Measurements from ENCODE around the gene TMEM11. TPM values are rescaled to one million over a fixed set of nuclear protein-coding genes. Genes with fewer than 3 reads are reported as not detected.

Gene TMEM11
- total RNA-seq, 1 donor from 2014 or later = 35.6 TPM

DNA sequence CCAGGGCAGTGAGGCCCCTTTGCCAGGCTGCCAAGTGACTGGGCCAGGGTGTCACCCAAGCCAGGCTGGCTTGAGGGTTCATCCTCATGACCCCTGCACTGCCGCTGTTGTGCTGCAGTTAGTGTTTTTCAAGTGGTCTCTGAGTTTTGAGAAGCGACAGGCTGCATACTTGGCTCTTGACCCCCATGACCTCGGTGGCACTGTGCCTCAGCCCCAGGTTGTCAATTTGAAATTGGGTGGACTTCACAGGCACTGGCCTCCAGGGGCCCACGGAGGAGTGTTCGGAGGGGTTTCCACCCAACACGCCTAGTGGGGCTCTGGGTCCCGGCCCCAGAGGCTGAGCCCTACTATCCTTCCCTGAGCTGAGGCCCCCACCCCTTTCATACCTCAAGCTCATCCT lies 44.5 kb downstream of the TMEM11 start:
- no peak overlapping the region for H3K27ac Mint-ChIP-seq
- intact Hi-C loops (cut with micrococcal nuclease) = no loop called here

DNA sequence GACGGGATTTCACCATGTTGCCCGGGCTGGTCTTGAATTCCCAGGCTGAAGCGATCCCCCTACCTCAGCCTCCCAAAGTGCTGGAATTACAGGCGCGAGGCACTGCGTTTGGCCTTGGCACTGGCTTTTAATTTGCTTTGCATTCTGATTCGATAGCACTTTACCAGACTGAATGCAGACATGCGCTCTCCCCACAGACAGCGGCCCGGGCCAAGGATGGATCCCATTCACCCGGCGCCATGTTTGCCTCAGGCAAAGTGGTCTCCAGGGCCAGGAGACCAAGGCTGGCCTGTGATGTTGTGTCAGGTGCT lies 45.5 kb downstream of the TMEM11 start:
- H3K9me3 Mint-ChIP-seq = no peaks in the 10 kb centered on the region
- H3K4me1 Mint-ChIP-seq (ENCODE audit: low read depth) = peaks cover 19% of the 10 kb centered on the region
- H3K36me3 Mint-ChIP-seq (ENCODE audit: low read depth) = peaks cover 5% of the 10 kb centered on the region
- no peak overlapping the region for H3K27ac Mint-ChIP-seq
- no peak overlapping the region for H3K4me3 Mint-ChIP-seq
- no peak for DNase-seq (ENCODE audit: low spot score)
- intact Hi-C loops (cut with micrococcal nuclease) = no loop called here
- H3K27me3 Mint-ChIP-seq (ENCODE audit: insufficient read depth) = no peaks in the 10 kb centered on the region

More for the DNA sequence above, 44.5 kb downstream of the TMEM11 start:
- no peaks in the 10 kb centered on the region for H3K9me3 Mint-ChIP-seq
- H3K4me1 Mint-ChIP-seq (ENCODE audit: low read depth) = peaks cover 19% of the 10 kb centered on the region
- DNase-seq (ENCODE audit: low spot score) = no peak
- no peak overlapping the region for H3K4me3 Mint-ChIP-seq
- H3K27me3 Mint-ChIP-seq (ENCODE audit: insufficient read depth) = no peaks in the 10 kb centered on the region
- peaks cover 7% of the 10 kb centered on the region for H3K36me3 Mint-ChIP-seq (ENCODE audit: low read depth)

DNA sequence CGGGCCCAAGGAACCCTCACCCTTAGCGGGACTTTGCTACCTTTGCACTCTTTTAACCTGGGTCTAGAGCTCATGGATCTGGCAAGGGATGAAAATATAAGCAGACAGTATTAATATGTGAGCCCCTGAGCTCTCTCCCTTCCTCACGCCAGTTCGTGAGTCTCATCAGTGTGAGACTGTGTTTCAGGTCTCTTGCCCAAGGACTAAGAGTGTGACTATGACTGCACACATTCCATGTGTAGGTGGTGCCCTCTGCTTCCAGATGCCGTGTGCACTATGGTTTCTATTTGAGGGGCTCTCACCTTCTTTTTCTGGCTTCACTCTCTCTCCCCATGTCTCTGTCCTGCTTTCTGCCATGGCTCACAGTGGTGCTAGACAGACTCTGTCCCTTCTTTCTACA lies 46.7 kb downstream of the TMEM11 start:
- intact Hi-C loops (cut with micrococcal nuclease) = no loop called here
- Mint-ChIP-seq H3K27me3 (ENCODE audit: insufficient read depth) (no peaks in the 10 kb centered on the region), H3K4me1 (ENCODE audit: low read depth) (peaks cover 19% of the 10 kb centered on the region), H3K4me3 (no peak overlapping the region), H3K9me3 (no peaks in the 10 kb centered on the region), H3K36me3 (ENCODE audit: low read depth) (peaks cover 1% of the 10 kb centered on the region), H3K27ac (no peak overlapping the region)
- DNase-seq (ENCODE audit: low spot score) = no peak

DNA sequence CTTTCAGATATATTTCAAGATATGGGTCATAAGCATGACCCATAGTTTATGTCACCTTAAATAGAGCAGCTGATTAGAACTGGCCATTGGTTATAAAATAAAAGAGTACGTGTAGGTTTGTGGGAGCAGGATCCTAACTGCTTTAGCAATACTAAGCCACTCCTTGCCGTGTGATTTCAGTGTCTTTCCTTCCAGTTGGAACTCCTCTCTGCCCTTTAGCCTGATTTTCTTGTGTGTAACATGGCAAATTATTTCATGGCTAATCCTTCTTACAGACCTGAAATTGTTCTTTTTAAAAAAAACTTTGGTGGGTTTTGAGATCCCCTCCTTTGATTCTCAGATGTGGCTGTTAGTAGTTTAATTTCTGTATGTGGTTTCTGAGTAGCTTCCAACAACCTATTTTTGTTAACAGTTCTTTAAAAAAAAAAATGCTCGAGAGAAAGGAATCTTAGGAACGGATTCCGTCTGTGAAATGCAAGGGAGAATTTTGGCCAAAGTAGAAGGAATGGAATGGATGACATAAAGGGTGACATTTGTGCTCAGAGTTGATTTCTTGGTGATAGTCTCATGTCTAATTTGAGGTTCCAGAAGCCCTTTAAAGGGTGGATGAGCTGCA lies 47.3 kb downstream of the TMEM11 start:
- no peaks in the 10 kb centered on the region for H3K36me3 Mint-ChIP-seq (ENCODE audit: low read depth)
- no peak for DNase-seq (ENCODE audit: low spot score)
- intact Hi-C loops (cut with micrococcal nuclease) = no loop called here
- H3K4me3 Mint-ChIP-seq = no peak overlapping the region
- no peaks in the 10 kb centered on the region for H3K27me3 Mint-ChIP-seq (ENCODE audit: insufficient read depth)
- H3K4me1 Mint-ChIP-seq (ENCODE audit: low read depth) = peaks cover 15% of the 10 kb centered on the region
- H3K9me3 Mint-ChIP-seq = no peaks in the 10 kb centered on the region
- no peak overlapping the region for H3K27ac Mint-ChIP-seq

DNA sequence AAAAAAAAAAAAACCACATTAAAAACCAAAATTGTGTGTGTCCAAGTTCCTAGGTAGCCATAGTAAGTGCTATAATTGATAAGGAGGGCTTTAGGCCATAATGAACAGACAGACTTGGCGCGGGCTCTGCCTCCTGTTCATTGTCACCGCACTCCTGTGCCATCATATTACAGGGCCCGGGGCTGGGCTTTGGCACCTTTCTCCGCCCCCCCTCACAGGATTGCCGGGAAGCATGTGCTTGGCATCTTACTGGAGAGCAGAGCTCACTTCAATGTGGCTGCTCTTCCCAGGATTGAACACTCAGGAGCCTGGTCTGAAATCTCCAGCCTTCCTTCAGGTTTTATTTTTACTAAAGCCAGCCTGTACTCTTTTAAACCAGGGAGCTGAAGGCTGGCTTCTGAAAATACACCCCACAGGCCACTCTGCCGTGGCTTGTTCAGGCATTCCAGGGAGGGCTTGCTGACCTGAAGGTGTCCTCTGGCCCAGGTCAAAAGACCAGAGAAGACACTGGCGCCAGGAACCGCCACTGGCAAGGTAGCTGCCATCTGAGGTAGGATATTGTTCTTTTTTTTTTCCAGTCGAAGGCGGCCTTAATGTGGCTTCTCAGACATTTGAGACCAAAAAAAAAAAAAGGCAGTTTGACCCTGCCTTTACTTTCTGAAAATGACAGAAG lies 47.9 kb downstream of the TMEM11 start:
- no peaks in the 10 kb centered on the region for H3K27me3 Mint-ChIP-seq (ENCODE audit: insufficient read depth)
- H3K4me1 Mint-ChIP-seq (ENCODE audit: low read depth) = peaks cover 10% of the 10 kb centered on the region
- DNase-seq (ENCODE audit: low spot score) = no peak
- H3K4me3 Mint-ChIP-seq = no peak overlapping the region
- intact Hi-C loops (cut with micrococcal nuclease) = no loop called here
- no peaks in the 10 kb centered on the region for H3K36me3 Mint-ChIP-seq (ENCODE audit: low read depth)
- no peak overlapping the region for H3K27ac Mint-ChIP-seq
- H3K9me3 Mint-ChIP-seq = no peaks in the 10 kb centered on the region

DNA sequence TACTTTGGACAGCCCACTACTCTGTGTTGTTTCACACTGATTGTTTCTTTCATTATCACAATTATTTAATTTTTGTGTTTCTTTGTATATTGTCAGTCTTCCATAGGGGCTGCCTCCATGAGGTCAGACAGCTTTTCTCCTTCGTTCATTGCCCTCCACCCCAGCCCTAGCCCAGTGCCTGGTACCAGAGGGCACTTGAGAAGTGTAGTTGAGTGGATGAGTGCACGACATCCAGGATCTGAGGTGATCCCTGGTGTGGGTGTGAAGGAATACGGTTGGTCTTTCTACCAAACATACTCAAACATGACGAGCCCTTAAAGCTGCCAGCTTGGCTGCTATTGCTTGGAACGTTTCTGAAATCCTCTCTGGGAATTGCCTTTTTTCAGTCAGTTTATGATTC lies 49.3 kb downstream of the TMEM11 start:
- Mint-ChIP-seq H3K4me3 (no peak overlapping the region), H3K27me3 (ENCODE audit: insufficient read depth) (no peaks in the 10 kb centered on the region), H3K36me3 (ENCODE audit: low read depth) (no peaks in the 10 kb centered on the region), H3K4me1 (ENCODE audit: low read depth) (no peaks in the 10 kb centered on the region), H3K27ac (no peak overlapping the region), H3K9me3 (no peaks in the 10 kb centered on the region)
- intact Hi-C loops (cut with micrococcal nuclease) = no loop called here
- no peak for DNase-seq (ENCODE audit: low spot score)

DNA sequence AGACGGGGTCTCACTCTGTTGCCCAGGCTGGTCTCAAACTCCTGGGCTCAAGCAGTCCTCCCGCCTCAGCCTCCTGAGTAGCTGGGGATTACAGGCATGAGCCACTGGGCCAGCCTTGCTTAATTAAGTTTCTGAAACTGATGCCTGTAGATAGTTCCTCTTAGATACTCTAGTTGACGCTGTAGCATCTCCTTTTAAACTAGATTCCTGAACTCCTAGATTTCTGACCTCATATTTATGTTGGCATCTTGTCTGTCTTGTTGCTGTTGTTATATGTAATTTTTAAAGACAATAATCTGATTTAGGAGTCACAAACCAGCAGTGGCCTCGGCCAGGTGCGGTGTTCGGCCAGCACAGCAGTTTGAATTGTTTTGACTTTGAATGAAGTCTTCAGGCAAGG lies 49.7 kb downstream of the TMEM11 start:
- H3K9me3 Mint-ChIP-seq = no peaks in the 10 kb centered on the region
- DNase-seq (ENCODE audit: low spot score) = no peak
- H3K27ac Mint-ChIP-seq = no peak overlapping the region
- intact Hi-C loops (cut with micrococcal nuclease) = no loop called here
- H3K36me3 Mint-ChIP-seq (ENCODE audit: low read depth) = no peaks in the 10 kb centered on the region
- H3K27me3 Mint-ChIP-seq (ENCODE audit: insufficient read depth) = no peaks in the 10 kb centered on the region
- no peaks in the 10 kb centered on the region for H3K4me1 Mint-ChIP-seq (ENCODE audit: low read depth)
- no peak overlapping the region for H3K4me3 Mint-ChIP-seq

DNA sequence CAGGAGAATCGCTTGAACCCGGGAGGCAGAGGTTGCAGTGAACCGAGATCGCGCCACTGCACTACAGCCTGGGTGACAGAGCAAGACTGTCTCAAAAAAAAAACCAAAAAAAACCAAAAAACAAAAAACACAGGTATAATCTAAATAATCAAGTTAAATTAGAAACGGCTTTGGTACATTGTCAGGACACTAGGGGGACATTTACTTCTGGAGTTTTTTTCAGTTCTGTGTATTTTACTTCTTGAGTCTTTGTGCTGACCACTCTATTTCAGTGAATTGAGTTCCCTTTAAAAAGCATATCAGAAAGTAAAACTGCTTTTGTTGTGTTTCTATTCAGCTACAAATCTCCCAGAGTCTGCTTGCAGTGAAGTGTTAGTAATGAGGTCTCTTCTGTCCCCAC lies 50.9 kb downstream of the TMEM11 start:
- Mint-ChIP-seq H3K4me3 (no peak overlapping the region), H3K9me3 (no peaks in the 10 kb centered on the region), H3K27me3 (ENCODE audit: insufficient read depth) (no peaks in the 10 kb centered on the region), H3K36me3 (ENCODE audit: low read depth) (peaks cover 1% of the 10 kb centered on the region), H3K27ac (no peak overlapping the region), H3K4me1 (ENCODE audit: low read depth) (no peaks in the 10 kb centered on the region)
- intact Hi-C loops (cut with micrococcal nuclease) = no loop called here
- DNase-seq (ENCODE audit: low spot score) = no peak

DNA sequence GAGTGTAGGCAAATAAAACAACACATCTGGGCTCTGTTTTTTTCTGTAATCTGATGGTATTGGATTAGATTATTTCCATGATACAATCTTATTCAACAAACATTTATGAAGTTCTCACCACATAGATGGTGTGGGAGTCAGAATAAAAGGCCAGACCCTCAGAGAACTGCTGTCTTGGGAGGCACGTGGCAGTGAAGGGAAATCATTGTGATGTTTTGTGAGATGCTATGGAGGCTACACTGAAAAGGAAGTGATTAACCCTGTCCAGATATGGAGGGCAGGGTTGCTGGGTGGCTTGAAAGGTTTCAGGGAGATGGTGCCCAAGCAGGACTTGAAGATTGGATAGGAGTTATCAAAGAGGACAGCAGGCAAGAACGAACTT lies 51.6 kb downstream of the TMEM11 start:
- Mint-ChIP-seq H3K4me3 (no peak overlapping the region), H3K9me3 (no peaks in the 10 kb centered on the region), H3K27me3 (ENCODE audit: insufficient read depth) (no peaks in the 10 kb centered on the region), H3K36me3 (ENCODE audit: low read depth) (peaks cover 1% of the 10 kb centered on the region), H3K27ac (no peak overlapping the region), H3K4me1 (ENCODE audit: low read depth) (no peaks in the 10 kb centered on the region)
- DNase-seq (ENCODE audit: low spot score) = no peak
- intact Hi-C loops (cut with micrococcal nuclease) = no loop called here

DNA sequence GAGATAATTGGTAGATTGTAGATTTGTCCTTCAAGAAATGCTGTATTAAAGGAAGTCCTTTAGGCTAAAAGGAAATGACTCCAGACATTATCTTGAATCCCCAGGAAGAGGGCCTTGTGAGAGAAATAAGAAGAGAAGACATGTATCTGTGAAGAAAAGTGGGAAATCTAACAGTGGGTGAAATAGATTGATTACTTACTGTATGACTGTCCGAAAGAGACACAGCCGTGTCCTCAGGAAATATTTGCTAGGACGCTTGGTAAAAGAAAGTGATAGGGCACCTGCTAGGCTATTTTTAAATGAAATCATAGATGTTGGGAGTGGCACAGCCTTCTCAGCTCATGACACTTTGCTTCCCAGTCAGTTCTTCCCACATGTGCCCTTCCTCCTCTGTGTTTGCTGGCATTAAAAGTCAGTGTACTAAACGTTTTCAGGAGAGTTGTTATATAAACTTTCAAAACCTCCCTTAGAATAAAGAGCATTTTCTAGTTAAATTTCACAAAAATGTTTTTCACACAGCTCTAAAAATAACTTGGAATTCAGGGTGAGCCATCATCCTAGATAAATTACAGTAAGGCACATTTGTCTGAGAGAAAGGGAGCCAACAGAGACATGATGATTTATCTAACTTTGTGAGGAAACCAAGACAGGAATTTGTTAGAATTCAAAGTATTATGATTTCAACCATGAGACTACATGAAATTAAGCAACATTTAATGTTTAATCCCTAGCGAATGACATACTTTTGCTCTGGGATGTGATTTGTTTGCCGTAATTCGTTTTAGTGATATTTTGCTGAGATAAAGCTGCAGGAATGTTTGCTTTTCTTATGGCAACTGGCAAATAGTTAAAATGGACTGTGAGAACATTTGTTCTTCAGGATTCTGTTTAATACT lies 52.2 kb downstream of the TMEM11 start:
- Mint-ChIP-seq H3K36me3 (ENCODE audit: low read depth) (peaks cover 1% of the 10 kb centered on the region), H3K4me1 (ENCODE audit: low read depth) (no peaks in the 10 kb centered on the region), H3K27me3 (ENCODE audit: insufficient read depth) (no peaks in the 10 kb centered on the region), H3K27ac (no peak overlapping the region), H3K4me3 (no peak overlapping the region), H3K9me3 (no peaks in the 10 kb centered on the region)
- DNase-seq (ENCODE audit: low spot score) = no peak
- intact Hi-C loops (cut with micrococcal nuclease) = no loop called here

DNA sequence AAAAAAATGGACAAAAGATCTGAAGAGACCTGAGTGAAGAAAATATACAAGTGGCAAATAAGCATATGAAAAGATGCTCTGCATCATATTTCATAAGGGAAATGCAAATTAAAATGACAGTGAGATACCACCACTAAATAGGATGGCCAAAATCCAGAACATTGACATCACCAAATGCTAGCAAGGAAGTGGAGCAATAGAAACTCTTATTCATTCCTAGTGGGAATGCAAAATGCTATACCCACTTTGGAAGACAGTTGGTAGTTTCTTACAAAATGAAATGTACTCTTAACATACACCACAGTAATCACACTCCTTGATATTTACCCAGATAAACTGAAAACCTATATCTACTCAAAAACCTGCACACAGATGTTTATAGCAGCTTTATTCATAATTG lies 53.6 kb downstream of the TMEM11 start:
- H3K27ac Mint-ChIP-seq = no peak overlapping the region
- H3K36me3 Mint-ChIP-seq (ENCODE audit: low read depth) = peaks cover 1% of the 10 kb centered on the region
- no peaks in the 10 kb centered on the region for H3K27me3 Mint-ChIP-seq (ENCODE audit: insufficient read depth)
- no peak overlapping the region for H3K4me3 Mint-ChIP-seq
- no peaks in the 10 kb centered on the region for H3K4me1 Mint-ChIP-seq (ENCODE audit: low read depth)
- peaks cover 6% of the 10 kb centered on the region for H3K9me3 Mint-ChIP-seq
- no peak for DNase-seq (ENCODE audit: low spot score)
- intact Hi-C loops (cut with micrococcal nuclease) = no loop called here

DNA sequence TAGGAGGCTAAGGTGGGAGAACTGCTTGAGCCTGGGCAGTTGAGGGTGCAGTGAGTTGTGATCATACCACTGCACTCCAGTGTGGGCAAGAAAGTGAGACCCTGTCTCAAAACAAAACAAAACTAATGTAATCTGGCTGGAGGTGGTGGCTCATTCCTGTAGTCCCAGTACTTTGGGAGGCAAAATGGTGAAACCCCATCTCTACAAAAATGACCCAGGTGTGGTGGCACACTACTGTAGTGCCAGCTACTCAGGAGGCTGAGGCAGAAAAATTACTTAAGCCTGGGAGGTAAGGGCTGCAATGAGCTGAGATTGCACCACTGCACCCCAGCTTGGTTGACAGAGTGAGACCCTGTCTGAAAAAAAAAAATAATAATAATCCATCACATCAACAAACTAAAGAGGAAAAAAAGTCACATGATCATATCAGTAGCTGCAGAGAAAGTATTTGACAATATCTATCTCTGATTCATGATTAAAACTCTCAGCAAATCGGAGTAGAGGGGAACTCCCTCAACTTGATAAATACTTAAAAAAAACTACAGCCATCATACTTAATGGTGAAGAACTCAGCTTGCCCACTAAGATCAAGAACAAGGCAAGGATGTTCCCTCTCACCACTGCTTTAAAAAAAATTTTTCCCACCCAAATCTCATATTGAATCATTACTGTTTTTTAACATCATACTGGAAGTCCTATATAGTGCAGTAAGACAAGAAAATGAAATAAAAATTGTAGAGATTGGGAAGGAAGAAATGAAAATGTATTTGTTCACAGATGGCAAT lies 56.2 kb downstream of the TMEM11 start:
- intact Hi-C loops (cut with micrococcal nuclease) = no loop called here
- Mint-ChIP-seq H3K4me1 (ENCODE audit: low read depth) (no peaks in the 10 kb centered on the region), H3K27ac (no peak overlapping the region), H3K4me3 (no peak overlapping the region), H3K9me3 (peaks cover 29% of the 10 kb centered on the region), H3K27me3 (ENCODE audit: insufficient read depth) (peaks cover 2% of the 10 kb centered on the region), H3K36me3 (ENCODE audit: low read depth) (peaks cover 6% of the 10 kb centered on the region)
- DNase-seq (ENCODE audit: low spot score) = no peak

DNA sequence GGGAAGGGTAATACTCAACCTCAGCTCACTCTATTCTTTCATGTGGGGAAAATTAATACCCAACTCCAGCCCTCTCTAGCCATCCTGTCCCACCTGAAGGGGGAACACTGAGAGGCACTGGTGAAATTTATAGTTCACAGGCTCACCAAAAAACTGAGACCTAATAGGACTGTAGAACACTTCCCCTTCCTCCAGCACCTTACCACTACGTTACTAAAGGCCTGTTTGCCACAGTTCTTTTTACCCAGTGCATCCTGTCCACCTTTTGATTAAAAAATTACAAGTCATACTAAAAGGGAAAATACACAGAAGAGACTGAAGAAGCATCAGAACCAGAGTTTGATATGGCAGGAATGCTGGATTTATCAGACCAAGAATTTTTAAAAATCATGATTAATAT lies 61.2 kb downstream of the TMEM11 start:
- intact Hi-C loops (cut with micrococcal nuclease) = no loop called here
- no peak for DNase-seq (ENCODE audit: low spot score)
- H3K27ac Mint-ChIP-seq = no peak overlapping the region
- peaks cover 17% of the 10 kb centered on the region for H3K36me3 Mint-ChIP-seq (ENCODE audit: low read depth)
- H3K9me3 Mint-ChIP-seq = peaks cover 51% of the 10 kb centered on the region
- H3K4me3 Mint-ChIP-seq = no peak overlapping the region
- peaks cover 2% of the 10 kb centered on the region for H3K27me3 Mint-ChIP-seq (ENCODE audit: insufficient read depth)
- no peaks in the 10 kb centered on the region for H3K4me1 Mint-ChIP-seq (ENCODE audit: low read depth)

Data from activated T-helper 1 cell treated with anti-CD3 and anti-CD28 coated beads, Interleukin-12 subunit alpha, Interleukin-12 subunit beta, Interleukin-2, Interleukin-4 antibody, amounts not matched to agents 30 ng/mL and 10 ng/mL and 1 ng/mL, durations not matched to agents 14 hours and 24 hours and 36 hours (primary cell).